ENCODE results near the gene ARID1B.

- no peak for TF ChIP-seq CTCF (IDR thresholded peaks at IDR 0.05; ENCODE audit: insufficient read depth, low read length, poor library complexity, severe bottlenecking)
- TF ChIP-seq EZH2phosphoT487 (conservative IDR thresholded peaks at IDR 0.05; ENCODE audit: low read length), result no peak
Observed at GRCh38 chr6:156869980-156870398, 92.8 kb downstream of the ARID1B start.
